K562 (cell line): Measurements from ENCODE around the gene IREB2. TPM values are rescaled to one million over a fixed set of nuclear protein-coding genes. Genes with fewer than 3 reads are reported as not detected.

Experiments used
- ATAC-seq: fragments of 200-7000 bp; cut with Tn5 transposase; 3 replicates; pipeline ENCODE4 v1.9.1; 2020; ENCODE audit warnings: moderate library complexity
- BruUV-seq: library from RNA; stranded (reverse); fragments of 400-500 nt; replicated peaks from 2 replicates; lab custom pipeline; 2021; lab: Mats Ljungman, UMichigan
- CTCF ChIA-PET: fragments of 300-600 bp; formaldehyde crosslinking; extraction: SDS; loops from one replicate; lab custom pipeline; 2021; ENCODE audit warnings: low intra/inter-chr PET ratio; lab: Yijun Ruan, JAX
- POLR2A ChIA-PET: fragments of 300-600, 350-650 bp; sonication (Branson Sonifier 250); formaldehyde crosslinking; extraction: SDS; loops from one replicate; lab custom pipeline; 2021; ENCODE audit warnings: antibody characterized with exemption, inconsistent platforms; lab: Yijun Ruan, JAX
- DNase-seq, 4 experiments: peaks; one replicate each; pipeline versions ENCODE4 v3.0.0 to v3.0.0-alpha.2; 2011 to 2018; ENCODE audit warnings: low spot score in 3 of 4, mixed read lengths in 3 of 4; ENCODE audit errors: extremely low read depth in 1 of 4
- FAIRE-seq: peaks from 2 replicates; lab custom pipeline; 2011; peaks lifted over from hg19 to GRCh38; lab: Jason Lieb, UNC
- H2AFZ ChIP-seq: 2 replicates; pipeline ENCODE4 v1.6.0; 2011; ENCODE audit warnings: low read depth, low read length, control low read depth, inconsistent platforms
- H3K27ac ChIP-seq: fragments of 200-600 bp; 3 replicates; pipeline ENCODE4 v1.8.0; 2011; ENCODE audit warnings: low read depth, mild to moderate bottlenecking, control low read depth, inconsistent platforms, low read length, moderate library complexity, mixed read lengths; ENCODE audit errors: extremely low read depth
- H3K27me3 ChIP-seq, 2 experiments: fragments of 300-600 bp in 1 of 2; 2 replicates in 1 of 2; 3 replicates in 1 of 2; pipeline versions ENCODE4 v1.6.0 to v1.8.0; 2011; ENCODE audit warnings: inconsistent platforms in 2 of 2, low read length in 2 of 2, mild to moderate bottlenecking in 1 of 2, mixed read lengths in 1 of 2, moderate library complexity in 1 of 2; ENCODE audit not compliant: control insufficient read depth in 2 of 2, insufficient read depth in 2 of 2
- H3K36me3 ChIP-seq: fragments of 300-600 bp; 3 replicates; pipeline ENCODE4 v1.8.0; 2011; ENCODE audit warnings: mild to moderate bottlenecking, low read length, inconsistent platforms; ENCODE audit not compliant: control insufficient read depth, insufficient read depth
- H3K4me1 ChIP-seq, 2 experiments: fragments of 200-600 bp in 1 of 2; replicated peaks in 1 of 2; 2 replicates in 1 of 2; 3 replicates in 1 of 2; pipeline versions ENCODE4 v1.5.1 to v1.8.0; 2011; ENCODE audit warnings: inconsistent platforms in 2 of 2, low read length in 2 of 2, mild to moderate bottlenecking in 1 of 2, mixed read lengths in 1 of 2, moderate library complexity in 1 of 2; ENCODE audit not compliant: control insufficient read depth in 2 of 2, insufficient read depth in 2 of 2
- H3K4me2 ChIP-seq: 2 replicates; pipeline ENCODE4 v1.6.1; 2011; ENCODE audit warnings: low read length, control low read depth, inconsistent platforms, mixed read lengths; ENCODE audit not compliant: insufficient read depth
- H3K4me3 ChIP-seq: fragments of 200-600 bp; sonication (generic), shearing (Covaris generic); 2 replicates; pipeline ENCODE4 v1.5.1; 2016; ENCODE audit warnings: control low read depth, inconsistent platforms
- H3K79me2 ChIP-seq: fragments of 200-600 bp; 3 replicates; pipeline ENCODE4 v1.8.0; 2011; ENCODE audit warnings: low read length, inconsistent platforms; ENCODE audit not compliant: control insufficient read depth, insufficient read depth
- H3K9ac ChIP-seq, 2 experiments: 2 replicates each; pipeline versions ENCODE4 v1.6.0 to v1.6.1; 2011; ENCODE audit warnings: low read depth in 2 of 2, low read length in 2 of 2, control low read depth in 1 of 2, inconsistent platforms in 1 of 2, mild to moderate bottlenecking in 1 of 2, mixed read lengths in 1 of 2; ENCODE audit not compliant: insufficient read depth in 1 of 2
- H3K9me1 ChIP-seq: one replicate; pipeline ENCODE4 v1.6.0; 2011; ENCODE audit warnings: inconsistent platforms, mild to moderate bottlenecking, low read length, moderate library complexity; ENCODE audit not compliant: control insufficient read depth, insufficient read depth
- H3K9me3 ChIP-seq: replicated peaks from 2 replicates; pipeline ENCODE4 v1.5.1; 2011; ENCODE audit warnings: low read depth, low read length, inconsistent platforms; ENCODE audit not compliant: control insufficient read depth, insufficient read depth
- H4K20me1 ChIP-seq: replicated peaks from 2 replicates; pipeline ENCODE4 v1.6.1; 2011; ENCODE audit warnings: low read length, inconsistent platforms, mixed read lengths; ENCODE audit not compliant: control insufficient read depth, insufficient read depth
- CBFB ChIP-seq: sonication (generic); formaldehyde crosslinking; IDR thresholded peaks from 2 replicates; pipeline ENCODE4 v1.4.0; 2020; ENCODE audit warnings: mild to moderate bottlenecking, missing genetic modification reagents
- EHMT2 ChIP-seq: fragments of 450-650 bp; IDR thresholded peaks from 2 replicates; pipeline ENCODE4 v1.6.1; 2018; ENCODE audit warnings: antibody characterized with exemption
- FOXK1 ChIP-seq: sonication (generic); formaldehyde crosslinking; IDR thresholded peaks from 2 replicates; pipeline ENCODE4 v1.8.0; 2022; ENCODE audit warnings: missing genetic modification reagents, mild to moderate bottlenecking, borderline replicate concordance
- JUNB ChIP-seq: fragments of 450-650 bp; formaldehyde crosslinking; conservative IDR thresholded peaks from 2 replicates; pipeline ENCODE4 v1.4.0; 2020; ENCODE audit warnings: mild to moderate bottlenecking
- RAD21 ChIP-seq, 2 experiments: fragments of 250-450 bp in 1 of 2; fragments of 450-650 bp in 1 of 2; sonication (Bioruptor Pico) in 1 of 2; formaldehyde crosslinking in 1 of 2; IDR thresholded peaks in 1 of 2; conservative IDR thresholded peaks in 1 of 2; 2 replicates each; pipeline versions ENCODE4 v1.4.0 to v1.8.0; 2020 to 2022; ENCODE audit warnings: mild to moderate bottlenecking in 2 of 2, moderate library complexity in 1 of 2
- RFX1 ChIP-seq: fragments of 450-650 bp; IDR thresholded peaks from 2 replicates; pipeline ENCODE4 v1.6.1; 2016; ENCODE audit warnings: mild to moderate bottlenecking, moderate library complexity
- TCF3 ChIP-seq: sonication (generic); formaldehyde crosslinking; IDR thresholded peaks from 2 replicates; pipeline ENCODE4 v1.4.0; 2020; ENCODE audit warnings: mild to moderate bottlenecking, missing genetic modification reagents
- ZNF431 ChIP-seq: sonication (generic); formaldehyde crosslinking; IDR thresholded peaks from 2 replicates; pipeline ENCODE4 v1.8.0; 2022; ENCODE audit warnings: mild to moderate bottlenecking, missing genetic modification reagents
- ZSCAN29 ChIP-seq: fragments of 450-650 bp; IDR thresholded peaks from 2 replicates; pipeline ENCODE4 v1.6.1; 2017
- WGBS: fragments of 100-300 bp; shearing (Covaris generic); methylation state at CpG from one replicate; pipeline ENCODE4 v1.1.6; 2016; ENCODE audit warnings: low coverage, mixed read lengths; ENCODE audit not compliant: insufficient coverage; ENCODE audit errors: missing lambda C conversion rate; 5-methylcytosine and 5-hydroxymethylcytosine counted together
- in situ Hi-C: fragments of 300-500 bp; cut with MboI; formaldehyde crosslinking; loops from 4 replicates; pipeline ENCODE4 v1.15.0; 2018; ENCODE audit warnings: inconsistent platforms, mixed read lengths
- intact Hi-C: fragments of 100-400 bp; cut with micrococcal nuclease; formaldehyde crosslinking; loops from 2 replicates; pipeline ENCODE4 v1.14.2; 2022
- polyA plus RNA-seq, 8 experiments: library from polyadenylated mRNA; depleted of rRNA in 4 of 8; stranded (reverse) in 5 of 8; unstranded in 3 of 8; fragments of >200 nt; fragmentation: Nextera tagmentation in 2 of 8; fragmentation: Illumina TruSeq in 1 of 8; extraction: Ambion mirVana in 2 of 8; extraction: Trizol in 1 of 8; gene quantifications; 2 replicates each; pipeline versions ENCODE4 v1.2.1 to v1.2.3, GENCODE V29; 2011 to 2014; ENCODE audit warnings: inconsistent platforms in 1 of 8, missing spikeins in 1 of 8
- total RNA-seq, 7 experiments: library from RNA; depleted of rRNA in 6 of 7; stranded (reverse); fragments of >200 nt in 6 of 7; fragmentation: Illumina TruSeq in 2 of 7; extraction: Trizol in 2 of 7; gene quantifications; 2 replicates each; pipeline versions ENCODE4 v1.2.1 to v1.2.3, GENCODE V29; 2011 to 2021; ENCODE audit warnings: low replicate concordance in 1 of 7
- TF ChIP-seq, protein P1 (sequence below): fragments of 250-450 bp; sonication (Bioruptor Pico); IDR thresholded peaks from 2 replicates; pipeline ENCODE4 v1.5.0; 2021; ENCODE audit warnings: mild to moderate bottlenecking, borderline replicate concordance
- TF ChIP-seq, protein P2 (sequence below): fragments of 450-650 bp; IDR thresholded peaks from 2 replicates; pipeline ENCODE4 v1.6.1; 2018; ENCODE audit not compliant: partially characterized antibody

IREB2 gene
- total and polyA plus RNA-seq, 9 of the 15 experiments (the other 6 are each of a cell fraction or from before 2014, with no cell fraction given), result 16.8 to 61.7 (median 34.0) TPM

DNA sequence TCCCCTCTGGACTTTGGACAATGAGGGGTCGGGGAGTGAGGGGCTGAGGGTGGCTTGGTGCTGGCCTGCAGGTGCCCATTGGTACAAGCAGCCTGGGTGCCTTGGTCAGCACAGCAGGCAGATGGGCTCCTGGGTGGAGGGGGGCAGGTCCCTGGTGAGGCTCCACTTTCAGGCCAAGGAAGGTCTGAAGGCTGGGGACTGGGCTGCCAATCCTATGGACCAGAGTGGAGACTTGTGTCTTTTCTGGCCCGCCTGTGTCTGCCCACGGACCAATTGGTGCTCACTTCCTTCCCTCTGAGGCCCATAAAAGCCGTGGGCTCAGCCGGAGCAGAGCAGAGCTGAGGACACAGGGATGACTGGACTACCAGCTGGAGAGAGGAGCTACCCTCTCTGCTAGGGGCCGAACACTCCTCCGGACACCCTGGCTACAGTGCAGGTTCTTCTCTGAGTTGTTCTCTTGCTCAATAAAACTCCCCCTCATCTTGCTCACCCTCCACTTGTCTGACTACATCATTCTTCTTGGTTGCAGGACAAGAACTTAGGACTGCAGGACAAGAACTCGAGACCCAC, 31.9 kb upstream of the IREB2 start (continued):
- TF ChIP-seq, protein P1, sequence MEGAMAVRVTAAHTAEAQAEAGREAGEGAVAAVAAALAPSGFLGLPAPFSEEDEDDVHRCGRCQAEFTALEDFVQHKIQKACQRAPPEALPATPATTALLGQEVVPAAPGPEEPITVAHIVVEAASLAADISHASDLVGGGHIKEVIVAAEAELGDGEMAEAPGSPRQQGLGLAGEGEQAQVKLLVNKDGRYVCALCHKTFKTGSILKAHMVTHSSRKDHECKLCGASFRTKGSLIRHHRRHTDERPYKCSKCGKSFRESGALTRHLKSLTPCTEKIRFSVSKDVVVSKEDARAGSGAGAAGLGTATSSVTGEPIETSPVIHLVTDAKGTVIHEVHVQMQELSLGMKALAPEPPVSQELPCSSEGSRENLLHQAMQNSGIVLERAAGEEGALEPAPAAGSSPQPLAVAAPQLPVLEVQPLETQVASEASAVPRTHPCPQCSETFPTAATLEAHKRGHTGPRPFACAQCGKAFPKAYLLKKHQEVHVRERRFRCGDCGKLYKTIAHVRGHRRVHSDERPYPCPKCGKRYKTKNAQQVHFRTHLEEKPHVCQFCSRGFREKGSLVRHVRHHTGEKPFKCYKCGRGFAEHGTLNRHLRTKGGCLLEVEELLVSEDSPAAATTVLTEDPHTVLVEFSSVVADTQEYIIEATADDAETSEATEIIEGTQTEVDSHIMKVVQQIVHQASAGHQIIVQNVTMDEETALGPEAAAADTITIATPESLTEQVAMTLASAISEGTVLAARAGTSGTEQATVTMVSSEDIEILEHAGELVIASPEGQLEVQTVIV (CRISPR knock-in tag), result no peak

DNA sequence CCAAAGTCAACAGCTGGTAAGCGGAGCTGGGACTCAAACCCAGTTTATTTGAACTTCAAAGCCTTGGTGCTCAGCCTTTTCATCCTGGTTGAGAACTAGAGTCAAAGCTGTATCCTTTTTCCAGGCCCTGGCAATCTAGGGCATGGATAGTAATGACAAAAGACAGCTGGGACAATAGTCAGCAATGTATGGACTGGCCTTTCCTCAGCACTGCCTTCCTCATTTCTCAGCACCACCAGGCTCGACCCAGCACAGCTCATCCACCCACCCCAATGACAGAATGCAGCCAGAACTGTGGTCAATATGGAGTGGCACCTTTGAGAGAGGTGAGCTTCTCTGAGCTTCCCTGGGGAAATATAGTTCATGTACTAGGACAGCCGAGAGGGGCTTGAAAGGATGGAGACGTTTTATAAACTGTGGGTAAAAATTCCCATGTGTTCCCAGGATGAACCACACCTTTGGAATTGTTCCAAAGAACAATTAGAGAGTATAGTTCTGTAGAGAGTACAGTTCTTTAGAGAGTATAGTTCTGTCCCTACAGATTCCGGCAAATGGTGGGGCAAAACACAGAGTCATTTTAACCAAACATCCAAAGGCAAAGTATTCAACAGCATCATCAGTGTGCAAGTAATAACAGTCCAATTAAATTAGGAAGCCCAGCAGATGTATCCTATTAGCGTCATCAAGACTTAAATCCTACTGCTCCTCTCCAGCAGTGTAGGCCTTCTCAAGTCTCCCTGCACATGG, 30.2 kb upstream of the IREB2 start:
- WGBS, result 5% methylated on average over 6 of the region's 6 CpGs
- no peak overlapping the region for H3K4me2 ChIP-seq
- CTCF ChIA-PET, result no interaction called here
- no peak for TF ChIP-seq RFX1
- no peak for TF ChIP-seq TCF3
- no peak for TF ChIP-seq ZSCAN29
- no peak for TF ChIP-seq JUNB (CRISPR knock-in tag)
- no peak for TF ChIP-seq ZNF431 (CRISPR knock-in tag)
- no peak for TF ChIP-seq EHMT2
- no peak for TF ChIP-seq RAD21 (CRISPR knock-in tag; conservative IDR thresholded peaks at IDR 0.05 in 1 of 2, IDR thresholded peaks at IDR 0.05 in 1 of 2)
- no peak for TF ChIP-seq FOXK1 (CRISPR knock-in tag)
- TF ChIP-seq, protein P2, sequence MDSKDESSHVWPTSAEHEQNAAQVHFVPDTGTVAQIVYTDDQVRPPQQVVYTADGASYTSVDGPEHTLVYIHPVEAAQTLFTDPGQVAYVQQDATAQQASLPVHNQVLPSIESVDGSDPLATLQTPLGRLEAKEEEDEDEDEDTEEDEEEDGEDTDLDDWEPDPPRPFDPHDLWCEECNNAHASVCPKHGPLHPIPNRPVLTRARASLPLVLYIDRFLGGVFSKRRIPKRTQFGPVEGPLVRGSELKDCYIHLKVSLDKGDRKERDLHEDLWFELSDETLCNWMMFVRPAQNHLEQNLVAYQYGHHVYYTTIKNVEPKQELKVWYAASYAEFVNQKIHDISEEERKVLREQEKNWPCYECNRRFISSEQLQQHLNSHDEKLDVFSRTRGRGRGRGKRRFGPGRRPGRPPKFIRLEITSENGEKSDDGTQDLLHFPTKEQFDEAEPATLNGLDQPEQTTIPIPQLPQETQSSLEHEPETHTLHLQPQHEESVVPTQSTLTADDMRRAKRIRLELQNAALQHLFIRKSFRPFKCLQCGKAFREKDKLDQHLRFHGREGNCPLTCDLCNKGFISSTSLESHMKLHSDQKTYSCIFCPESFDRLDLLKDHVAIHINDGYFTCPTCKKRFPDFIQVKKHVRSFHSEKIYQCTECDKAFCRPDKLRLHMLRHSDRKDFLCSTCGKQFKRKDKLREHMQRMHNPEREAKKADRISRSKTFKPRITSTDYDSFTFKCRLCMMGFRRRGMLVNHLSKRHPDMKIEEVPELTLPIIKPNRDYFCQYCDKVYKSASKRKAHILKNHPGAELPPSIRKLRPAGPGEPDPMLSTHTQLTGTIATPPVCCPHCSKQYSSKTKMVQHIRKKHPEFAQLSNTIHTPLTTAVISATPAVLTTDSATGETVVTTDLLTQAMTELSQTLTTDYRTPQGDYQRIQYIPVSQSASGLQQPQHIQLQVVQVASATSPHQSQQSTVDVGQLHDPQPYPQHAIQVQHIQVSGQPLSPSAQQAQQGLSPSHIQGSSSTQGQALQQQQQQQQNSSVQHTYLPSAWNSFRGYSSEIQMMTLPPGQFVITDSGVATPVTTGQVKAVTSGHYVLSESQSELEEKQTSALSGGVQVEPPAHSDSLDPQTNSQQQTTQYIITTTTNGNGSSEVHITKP, result no peak
- no peak for TF ChIP-seq CBFB

More for the DNA sequence above, 30.2 kb upstream of the IREB2 start:
- Histone ChIP-seq H3K9me1 (no peaks in the 10 kb centered on the region), H3K4me3 (no peak overlapping the region), H3K27ac (no peak overlapping the region), H4K20me1 (0 out of 2 replicates have a peak, but pooled peaks cover 3% of the 10 kb centered on the region), H3K9me3 (no peaks in the 10 kb centered on the region; the same call in 1 of the 2 replicates), H3K27me3 (peaks cover 33 to 65% of the 10 kb centered on the region in 2 experiments; a peak in 4 of 5 replicates), H3K36me3 (no peaks in the 10 kb centered on the region), H3K79me2 (no peaks in the 10 kb centered on the region), H3K4me1 (peaks cover 0 to 11% of the 10 kb centered on the region in 2 experiments; a peak in 1 of 5 replicates), H2AFZ (no peak overlapping the region), H3K9ac (no peak overlapping the region)
- no TSS peak for BruUV-seq
- intact Hi-C loops, result no loop called here
- POLR2A ChIA-PET, result interaction anchor here (0.6 to 1.2 kb wide), 2 partner anchors 10 to 62 kb away, joined by 3 to 4 read pairs; no protein-coding TSS in a partner anchor
- no peak for ATAC-seq
- no peak for FAIRE-seq
- DNase-seq, result no peak
- in situ Hi-C loops, result no loop called here
